Liver (tissue), 9 donors: ENCODE results near the gene GTF3C5. TPM values are rescaled to one million over a fixed set of nuclear protein-coding genes. Genes with fewer than 3 reads are reported as not detected.

Experiments
- DNase-seq: peaks from one replicate; pipeline ENCODE4 v3.0.0-alpha.2; 2017; ENCODE audit warnings: low spot score
- H3K27ac ChIP-seq, 2 donors: one replicate each; pipeline ENCODE4 v1.7.0; 2013; ENCODE audit warnings: inconsistent platforms in 2 of 2, low read length in 2 of 2, control low read depth in 1 of 2, low read depth in 1 of 2, mild to moderate bottlenecking in 1 of 2
- H3K27me3 ChIP-seq, 4 donors: one replicate each; pipeline versions ENCODE4 v1.6.1 to v1.7.0; 2013; ENCODE audit warnings: low read length in 3 of 4, inconsistent platforms in 1 of 4, mild to moderate bottlenecking in 1 of 4, moderate library complexity in 1 of 4; ENCODE audit not compliant: control insufficient read depth in 4 of 4, insufficient read depth in 4 of 4
- H3K36me3 ChIP-seq, 4 donors: one replicate each; pipeline versions ENCODE4 v1.6.1 to v1.7.0; 2013; ENCODE audit warnings: low read length in 3 of 4, mild to moderate bottlenecking in 3 of 4, low read depth in 1 of 4, moderate library complexity in 1 of 4; ENCODE audit not compliant: control insufficient read depth in 4 of 4, insufficient read depth in 3 of 4
- H3K4me1 ChIP-seq, 4 donors: one replicate each; pipeline versions ENCODE4 v1.6.1 to v1.7.0; 2013; ENCODE audit warnings: low read length in 3 of 4, mild to moderate bottlenecking in 3 of 4, moderate library complexity in 1 of 4; ENCODE audit not compliant: control insufficient read depth in 4 of 4, insufficient read depth in 4 of 4
- H3K4me3 ChIP-seq, 3 donors: one replicate each; pipeline versions ENCODE4 v1.6.1 to v1.7.0; 2013; ENCODE audit warnings: low read length in 3 of 3, control low read depth in 1 of 3, low read depth in 1 of 3, mild to moderate bottlenecking in 1 of 3
- H3K9ac ChIP-seq, 2 donors: one replicate each; pipeline ENCODE4 v1.7.0; 2013; ENCODE audit warnings: low read length in 2 of 2, mild to moderate bottlenecking in 2 of 2, moderate library complexity in 2 of 2, control low read depth in 1 of 2, low read depth in 1 of 2
- H3K9me3 ChIP-seq, 4 donors: one replicate each; pipeline versions ENCODE4 v1.6.1 to v1.7.0; 2013; ENCODE audit warnings: low read length in 3 of 4; ENCODE audit not compliant: control insufficient read depth in 4 of 4
- CTCF ChIP-seq: fragments of 150-350 bp; IDR thresholded peaks from 2 replicates; pipeline ENCODE4 v1.5.1; 2017; ENCODE audit warnings: improper control_type of control experiment, low read depth, low read length; ENCODE audit not compliant: missing input control
- EGR1 ChIP-seq, 2 donors: IDR thresholded peaks; 2 replicates each; pipeline ENCODE4 v1.6.1; 2016 to 2018; ENCODE audit warnings: antibody characterized with exemption in 2 of 2, low read depth in 2 of 2
- FOXA1 ChIP-seq: IDR thresholded peaks from 2 replicates; pipeline ENCODE4 v1.6.1; 2016; ENCODE audit warnings: antibody characterized with exemption
- FOXA2 ChIP-seq: IDR thresholded peaks from 2 replicates; pipeline ENCODE4 v1.6.1; 2016; ENCODE audit warnings: antibody characterized with exemption
- GABPA ChIP-seq, 2 donors: IDR thresholded peaks in 1 of 2; conservative IDR thresholded peaks in 1 of 2; 2 replicates each; pipeline ENCODE4 v1.6.1; 2016; ENCODE audit warnings: antibody characterized with exemption in 2 of 2, mild to moderate bottlenecking in 1 of 2, moderate library complexity in 1 of 2
- HNF4A ChIP-seq, 2 donors: conservative IDR thresholded peaks; 2 replicates each; pipeline ENCODE4 v1.6.1; 2016; ENCODE audit warnings: antibody characterized with exemption in 2 of 2, mild to moderate bottlenecking in 2 of 2
- HNF4G ChIP-seq: IDR thresholded peaks from 2 replicates; pipeline ENCODE4 v1.6.1; 2016; ENCODE audit warnings: antibody characterized with exemption
- JUND ChIP-seq, 2 donors: IDR thresholded peaks; 2 replicates each; pipeline ENCODE4 v1.6.1; 2016; ENCODE audit warnings: antibody characterized with exemption in 2 of 2
- RAD21 ChIP-seq, 2 donors: IDR thresholded peaks; 2 replicates each; pipeline ENCODE4 v1.6.1; 2016; ENCODE audit warnings: antibody characterized with exemption in 2 of 2, mild to moderate bottlenecking in 2 of 2
- REST ChIP-seq: IDR thresholded peaks from 2 replicates; pipeline ENCODE4 v1.6.1; 2016; ENCODE audit warnings: antibody characterized with exemption, mild to moderate bottlenecking
- RXRA ChIP-seq, 2 donors: IDR thresholded peaks; 2 replicates each; pipeline ENCODE4 v1.6.1; 2017 to 2018; ENCODE audit warnings: antibody characterized with exemption in 2 of 2, mild to moderate bottlenecking in 1 of 2
- SP1 ChIP-seq: IDR thresholded peaks from 2 replicates; pipeline ENCODE4 v1.6.1; 2018; ENCODE audit warnings: antibody characterized with exemption, mild to moderate bottlenecking
- TAF1 ChIP-seq: conservative IDR thresholded peaks from 2 replicates; pipeline ENCODE4 v1.6.1; 2016; ENCODE audit warnings: antibody characterized with exemption, mild to moderate bottlenecking
- YY1 ChIP-seq: IDR thresholded peaks from 2 replicates; pipeline ENCODE4 v1.6.1; 2016; ENCODE audit warnings: antibody characterized with exemption, mild to moderate bottlenecking
- ZBTB33 ChIP-seq: IDR thresholded peaks from 2 replicates; pipeline ENCODE4 v1.6.1; 2016; ENCODE audit warnings: antibody characterized with exemption
- WGBS: extraction: QIAGEN DNeasy Blood & Tissue Kit; methylation state at CpG from one replicate; pipeline ENCODE4 v1.1.7; 2013; 5-methylcytosine and 5-hydroxymethylcytosine counted together
- polyA plus RNA-seq, 2 donors: library from polyadenylated mRNA; stranded (reverse) in 1 of 2; unstranded in 1 of 2; fragments of 200-250 nt in 1 of 2; fragments of >200 nt in 1 of 2; fragmentation: Nextera tagmentation in 1 of 2; extraction: Ambion mirVana in 1 of 2; gene quantifications; one replicate each; pipeline versions ENCODE4 v1.2.1 to v1.2.3, GENCODE V29; 2013 to 2015
- total RNA-seq, 2 donors: library from RNA; depleted of rRNA; stranded (reverse); fragments of >200 nt; gene quantifications; one replicate each; pipeline ENCODE4 v1.2.3, GENCODE V29; 2014
- donor health status: healthy.
- donor health status: healthy.
- donor health status: healthy.
- donor health status: healthy.
- donor health status: healthy.

GTF3C5 gene
- total and polyA plus RNA-seq, 4 donors: 13.2 to 26.2 (median 18.2) TPM

GRCh38 chr9:132982458-132982857, 48.3 kb upstream of the GTF3C5 start:
- no peak overlapping the region for H3K4me3 ChIP-seq
- no peaks in the 10 kb centered on the region for H3K36me3 ChIP-seq
- TF ChIP-seq TAF1: no peak
- TF ChIP-seq CTCF: no peak
- TF ChIP-seq FOXA1: no peak
- TF ChIP-seq RXRA (IDR thresholded peaks at IDR 0.05): no peak
- no peak for TF ChIP-seq GABPA (IDR thresholded peaks at IDR 0.05 in 1 of 2, conservative IDR thresholded peaks at IDR 0.05 in 1 of 2)
- no peak for TF ChIP-seq ZBTB33
- TF ChIP-seq REST: no peak
- TF ChIP-seq HNF4A (conservative IDR thresholded peaks at IDR 0.05): no peak
- no peaks in the 10 kb centered on the region for H3K9me3 ChIP-seq
- H3K27me3 ChIP-seq: peaks cover 0 to 3% (median 1%) of the 10 kb centered on the region in 4 donors
- DNase-seq: no peak
- H3K27ac ChIP-seq: no peak overlapping the region
- no peak overlapping the region for H3K9ac ChIP-seq
- 41% methylated on average over 8 of the region's 8 CpGs for WGBS
- no peaks in the 10 kb centered on the region for H3K4me1 ChIP-seq

GRCh38 chr9:132983491-132984201, 47.2 kb upstream of the GTF3C5 start:
- Histone ChIP-seq H3K4me3 (no peak overlapping the region), H3K4me1 (no peaks in the 10 kb centered on the region), H3K9ac (no peak overlapping the region), H3K27me3 (peaks cover 0 to 3% (median 1%) of the 10 kb centered on the region in 4 donors), H3K27ac (no peak overlapping the region), H3K9me3 (no peaks in the 10 kb centered on the region), H3K36me3 (no peaks in the 10 kb centered on the region)
- 88% methylated on average over 11 of the region's 11 CpGs for WGBS
- DNase-seq: no peak
- TF ChIP-seq FOXA1 (no peak), CTCF (no peak), TAF1 (no peak), HNF4A (conservative IDR thresholded peaks at IDR 0.05) (no peak), FOXA2 (no peak), RAD21 (IDR thresholded peaks at IDR 0.05) (no peak), EGR1 (IDR thresholded peaks at IDR 0.05; ENCODE audit: low read depth in 2 of 2) (no peak), ZBTB33 (no peak), HNF4G (no peak), RXRA (IDR thresholded peaks at IDR 0.05) (no peak), YY1 (no peak), JUND (IDR thresholded peaks at IDR 0.05) (no peak), SP1 (no peak), REST (no peak)
